Measurements from ENCODE around the gene NACC1.

Gene NACC1

GRCh38 chr19:13121551-13122274 lies 3.6 kb downstream of the NACC1 start:
- no peak for DNase-seq

- DNase-seq: no peak
Observed at GRCh38 chr19:13122275-13122878, 4.3 kb downstream of the NACC1 start.

- DNase-seq: no peak
Observed at GRCh38 chr19:13122980-13123957, 5.2 kb downstream of the NACC1 start.

- DNase-seq: no peak
Observed at GRCh38 chr19:13127051-13127450, 9.0 kb downstream of the NACC1 start.

- no peak for DNase-seq
Observed at GRCh38 chr19:13127811-13128575, 9.9 kb downstream of the NACC1 start.

- no peak for DNase-seq
Observed at GRCh38 chr19:13128583-13128982, 10.5 kb downstream of the NACC1 start.

GRCh38 chr19:13129384-13129783 lies 11.3 kb downstream of the NACC1 start:
- no peak for DNase-seq

- no peak for DNase-seq
Observed at GRCh38 chr19:13130886-13131490, 12.9 kb downstream of the NACC1 start.

GRCh38 chr19:13132471-13133180 lies 14.6 kb downstream of the NACC1 start:
- no peak for DNase-seq

- DNase-seq: no peak
Observed at GRCh38 chr19:13133241-13133870, 15.3 kb downstream of the NACC1 start.

- DNase-seq: no peak
Observed at GRCh38 chr19:13134626-13135025, 16.6 kb downstream of the NACC1 start.

- DNase-seq: no peak
Observed at GRCh38 chr19:13135068-13136062, 17.3 kb downstream of the NACC1 start.

GRCh38 chr19:13137290-13137794 lies 19.3 kb downstream of the NACC1 start:
- no peak for DNase-seq

- no peak for DNase-seq
Observed at GRCh38 chr19:13138171-13138915, 20.3 kb downstream of the NACC1 start.

- DNase-seq: no peak
Observed at GRCh38 chr19:13138916-13139198, 20.8 kb downstream of the NACC1 start.

GRCh38 chr19:13139633-13140311 lies 21.7 kb downstream of the NACC1 start:
- DNase-seq: no peak

GRCh38 chr19:13146763-13147563 lies 28.9 kb downstream of the NACC1 start:
- no peak for DNase-seq
